Gastroesophageal sphincter (tissue), 3 donors: Measurements from ENCODE around the gene ANGPTL5.

Experiments
- POLR2A ChIP-seq, 2 donors: fragments of 450-650 bp; IDR thresholded peaks; one replicate each; pipeline ENCODE4 v1.6.1; 2017; ENCODE audit warnings: antibody characterized with exemption in 2 of 2, mild to moderate bottlenecking in 2 of 2, moderate library complexity in 1 of 2
- POLR2AphosphoS5 ChIP-seq: sonication (generic); formaldehyde crosslinking; IDR thresholded peaks from one replicate; pipeline ENCODE4 v1.6.1; 2017; ENCODE audit warnings: antibody characterized with exemption
- TF ChIP-seq, protein P1 (sequence below), 4 experiments: fragments of 200-600 bp in 2 of 4; fragments of 450-650 bp in 2 of 4; sonication (generic) in 1 of 4; IDR thresholded peaks; one replicate each; pipeline ENCODE4 v1.5.1; 2017 to 2019; ENCODE audit warnings: antibody characterized with exemption in 4 of 4, mild to moderate bottlenecking in 2 of 4, moderate library complexity in 2 of 4

GRCh38 chr11:101914341-101914737 lies 2.0 kb downstream of the ANGPTL5 start:
- TF ChIP-seq, protein P1, sequence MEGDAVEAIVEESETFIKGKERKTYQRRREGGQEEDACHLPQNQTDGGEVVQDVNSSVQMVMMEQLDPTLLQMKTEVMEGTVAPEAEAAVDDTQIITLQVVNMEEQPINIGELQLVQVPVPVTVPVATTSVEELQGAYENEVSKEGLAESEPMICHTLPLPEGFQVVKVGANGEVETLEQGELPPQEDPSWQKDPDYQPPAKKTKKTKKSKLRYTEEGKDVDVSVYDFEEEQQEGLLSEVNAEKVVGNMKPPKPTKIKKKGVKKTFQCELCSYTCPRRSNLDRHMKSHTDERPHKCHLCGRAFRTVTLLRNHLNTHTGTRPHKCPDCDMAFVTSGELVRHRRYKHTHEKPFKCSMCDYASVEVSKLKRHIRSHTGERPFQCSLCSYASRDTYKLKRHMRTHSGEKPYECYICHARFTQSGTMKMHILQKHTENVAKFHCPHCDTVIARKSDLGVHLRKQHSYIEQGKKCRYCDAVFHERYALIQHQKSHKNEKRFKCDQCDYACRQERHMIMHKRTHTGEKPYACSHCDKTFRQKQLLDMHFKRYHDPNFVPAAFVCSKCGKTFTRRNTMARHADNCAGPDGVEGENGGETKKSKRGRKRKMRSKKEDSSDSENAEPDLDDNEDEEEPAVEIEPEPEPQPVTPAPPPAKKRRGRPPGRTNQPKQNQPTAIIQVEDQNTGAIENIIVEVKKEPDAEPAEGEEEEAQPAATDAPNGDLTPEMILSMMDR (IDR thresholded peaks at IDR 0.05) = no peak
- TF ChIP-seq POLR2AphosphoS5 = no peak
- no peak for TF ChIP-seq POLR2A (IDR thresholded peaks at IDR 0.05)
